EH (cell line): ENCODE data around the gene PARM1.

Source experiments
- DNase-seq: peaks from one replicate; pipeline ENCODE4 v3.0.0-alpha.2; 2015; ENCODE audit warnings: low read depth

The PARM1 gene

GRCh38 chr4:75031775-75032174 is 98.9 kb downstream of the PARM1 start:
- DNase-seq = no peak

GRCh38 chr4:75034523-75034922 is 101.6 kb downstream of the PARM1 start:
- no peak for DNase-seq

- no peak for DNase-seq
These were observed 102.4 kb downstream of the PARM1 start for GRCh38 chr4:75035321-75035720.

GRCh38 chr4:75036046-75036830 is 103.3 kb downstream of the PARM1 start:
- no peak for DNase-seq

- DNase-seq = no peak
These were observed 104.3 kb downstream of the PARM1 start for GRCh38 chr4:75037252-75037651.

- DNase-seq = no peak
These were observed 105.5 kb downstream of the PARM1 start for GRCh38 chr4:75038376-75038775.

- DNase-seq = no peak
These were observed 107.8 kb downstream of the PARM1 start for GRCh38 chr4:75040703-75041102.

GRCh38 chr4:75042601-75043208 is 109.8 kb downstream of the PARM1 start:
- DNase-seq = no peak

GRCh38 chr4:75046226-75046625 is 113.3 kb downstream of the PARM1 start:
- DNase-seq = no peak

GRCh38 chr4:75046641-75047040 is 113.7 kb downstream of the PARM1 start:
- no peak for DNase-seq

- no peak for DNase-seq
These were observed 115.4 kb downstream of the PARM1 start for GRCh38 chr4:75048208-75048879.

- no peak for DNase-seq
These were observed 118.5 kb downstream of the PARM1 start for GRCh38 chr4:75051431-75051830.

- DNase-seq = no peak
These were observed 120.4 kb downstream of the PARM1 start for GRCh38 chr4:75053352-75053751.

- no peak for DNase-seq
These were observed 121.2 kb downstream of the PARM1 start for GRCh38 chr4:75054078-75054477.

- DNase-seq = no peak
These were observed 123.4 kb downstream of the PARM1 start for GRCh38 chr4:75056277-75056676.

GRCh38 chr4:75057369-75057768 is 124.5 kb downstream of the PARM1 start:
- no peak for DNase-seq

GRCh38 chr4:75058486-75058885 is 125.6 kb downstream of the PARM1 start:
- DNase-seq = no peak

- no peak for DNase-seq
These were observed 130.5 kb downstream of the PARM1 start for GRCh38 chr4:75063433-75063832.

- DNase-seq = no peak
These were observed 133.0 kb downstream of the PARM1 start for GRCh38 chr4:75065909-75066308.

- no peak for DNase-seq
These were observed 136.7 kb downstream of the PARM1 start for GRCh38 chr4:75069493-75070074.

- DNase-seq = no peak
These were observed 138.4 kb downstream of the PARM1 start for GRCh38 chr4:75071317-75071716.

GRCh38 chr4:75080888-75081287 is 148.0 kb downstream of the PARM1 start:
- no peak for DNase-seq

GRCh38 chr4:75081561-75081960 is 148.6 kb downstream of the PARM1 start:
- no peak for DNase-seq
